GM10248 (cell line): ENCODE measurements around the gene UNC13B.
"Not testable (repeated sequence)": the region's sequence is repeated elsewhere in the genome, so short reads cannot be mapped to it uniquely, and the experiment has no call there.

Source experiments
- CTCF ChIA-PET: fragments of 300-600 bp; sonication (Branson Sonifier 250); formaldehyde crosslinking; extraction: SDS; loops from one replicate; lab custom pipeline; 2021; ENCODE audit warnings: antibody characterized with exemption; lab: Yijun Ruan, JAX
- POLR2A ChIA-PET: fragments of 350-650 bp; sonication (Branson Sonifier 250); formaldehyde crosslinking; extraction: SDS; loops from one replicate; lab custom pipeline; 2020; ENCODE audit warnings: antibody characterized with exemption; lab: Yijun Ruan, JAX
- DNase-seq: peaks from one replicate; pipeline ENCODE4 v3.0.0; 2012; ENCODE audit errors: extremely low spot score
- CTCF ChIP-seq: IDR thresholded peaks from 2 replicates; pipeline ENCODE4 v1.5.1; 2012; ENCODE audit warnings: mild to moderate bottlenecking, low read depth; ENCODE audit errors: extremely low read depth, missing control alignments, control extremely low read depth

The UNC13B gene

GRCh38 chr9:35163413-35163812 is 1.6 kb downstream of the UNC13B start:
- DNase-seq, result no peak
- no peak for TF ChIP-seq CTCF
- ChIA-PET POLR2A (no interaction called here), CTCF (no interaction called here)

- DNase-seq, result no peak
- CTCF ChIA-PET, result interaction anchor here (1.0 kb wide), 1 partner anchor 100 kb away, joined by 3 read pairs; no protein-coding TSS in a partner anchor
- POLR2A ChIA-PET, result no interaction called here
- TF ChIP-seq CTCF, result no peak
Measured at GRCh38 chr9:35164711-35165110, 2.9 kb downstream of the UNC13B start.

- CTCF ChIA-PET, POLR2A ChIA-PET, DNase-seq: not testable (repeated sequence)
Measured at GRCh38 chr9:35167429-35167828, 5.6 kb downstream of the UNC13B start.

GRCh38 chr9:35168963-35169362 is 7.2 kb downstream of the UNC13B start:
- CTCF ChIA-PET, result no interaction called here
- no peak for DNase-seq
- TF ChIP-seq CTCF, result no peak
- POLR2A ChIA-PET, result no interaction called here

GRCh38 chr9:35172878-35173277 is 11.1 kb downstream of the UNC13B start:
- no peak for DNase-seq
- ChIA-PET CTCF (no interaction called here), POLR2A (no interaction called here)
- TF ChIP-seq CTCF, result no peak

GRCh38 chr9:35177520-35177919 is 15.7 kb downstream of the UNC13B start:
- DNase-seq, result no peak
- CTCF ChIA-PET, result no interaction called here
- POLR2A ChIA-PET, result no interaction called here
- TF ChIP-seq CTCF, result no peak

- TF ChIP-seq CTCF, result no peak
- ChIA-PET POLR2A (no interaction called here), CTCF (no interaction called here)
- no peak for DNase-seq
Measured at GRCh38 chr9:35179347-35180280, 17.8 kb downstream of the UNC13B start.
